ENCODE results near the gene FAM168B.
A peak's percentile ranks its signal among the peaks of the same experiment; 100 is the strongest.

The FAM168B gene

GRCh38 chr2:131027566-131028528 is 65.4 kb downstream of the FAM168B start:
- DNase-seq (ENCODE audit: low read depth) = no peak
- TF ChIP-seq, protein P1, sequence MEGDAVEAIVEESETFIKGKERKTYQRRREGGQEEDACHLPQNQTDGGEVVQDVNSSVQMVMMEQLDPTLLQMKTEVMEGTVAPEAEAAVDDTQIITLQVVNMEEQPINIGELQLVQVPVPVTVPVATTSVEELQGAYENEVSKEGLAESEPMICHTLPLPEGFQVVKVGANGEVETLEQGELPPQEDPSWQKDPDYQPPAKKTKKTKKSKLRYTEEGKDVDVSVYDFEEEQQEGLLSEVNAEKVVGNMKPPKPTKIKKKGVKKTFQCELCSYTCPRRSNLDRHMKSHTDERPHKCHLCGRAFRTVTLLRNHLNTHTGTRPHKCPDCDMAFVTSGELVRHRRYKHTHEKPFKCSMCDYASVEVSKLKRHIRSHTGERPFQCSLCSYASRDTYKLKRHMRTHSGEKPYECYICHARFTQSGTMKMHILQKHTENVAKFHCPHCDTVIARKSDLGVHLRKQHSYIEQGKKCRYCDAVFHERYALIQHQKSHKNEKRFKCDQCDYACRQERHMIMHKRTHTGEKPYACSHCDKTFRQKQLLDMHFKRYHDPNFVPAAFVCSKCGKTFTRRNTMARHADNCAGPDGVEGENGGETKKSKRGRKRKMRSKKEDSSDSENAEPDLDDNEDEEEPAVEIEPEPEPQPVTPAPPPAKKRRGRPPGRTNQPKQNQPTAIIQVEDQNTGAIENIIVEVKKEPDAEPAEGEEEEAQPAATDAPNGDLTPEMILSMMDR (IDR thresholded peaks at IDR 0.05; ENCODE audit: control insufficient read depth, extremely low read depth, insufficient read depth) = no peak
- H3K4me3 ChIP-seq (ENCODE audit: low read depth, low read length) = no peak overlapping the region

GRCh38 chr2:131026919-131027318 is 66.3 kb downstream of the FAM168B start:
- TF ChIP-seq, protein P1 (IDR thresholded peaks at IDR 0.05; ENCODE audit: control insufficient read depth, extremely low read depth, insufficient read depth) = no peak
- no peak for DNase-seq (ENCODE audit: low read depth)
- no peak overlapping the region for H3K4me3 ChIP-seq (ENCODE audit: low read depth, low read length)

GRCh38 chr2:131023758-131024157 is 69.5 kb downstream of the FAM168B start:
- no peak for DNase-seq (ENCODE audit: low read depth)
- no peak overlapping the region for H3K4me3 ChIP-seq (ENCODE audit: low read depth, low read length)

DNA sequence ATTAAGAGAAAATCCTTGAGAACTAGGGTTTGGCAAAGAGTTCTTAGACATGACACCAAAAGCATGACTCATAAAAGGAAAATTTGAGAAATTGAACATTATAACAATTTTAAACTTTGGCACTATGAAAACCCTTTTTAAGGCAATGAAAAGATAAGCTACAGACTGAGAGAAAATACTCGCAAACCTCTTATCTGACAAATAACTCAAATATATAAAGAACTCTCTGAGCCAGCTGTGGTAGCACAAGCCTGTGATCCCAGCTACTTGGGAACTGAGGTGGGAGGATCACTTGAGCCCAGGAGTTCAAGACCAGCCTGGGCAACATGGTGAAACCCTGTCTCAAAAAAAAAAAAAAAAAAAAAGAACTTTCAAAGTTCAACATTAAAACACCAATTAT is 70.5 kb downstream of the FAM168B start:
- no peak for DNase-seq (ENCODE audit: low read depth)
- TF ChIP-seq, protein P1 (IDR thresholded peaks at IDR 0.05; ENCODE audit: control insufficient read depth, extremely low read depth, insufficient read depth) = no peak
- H3K4me3 ChIP-seq (ENCODE audit: low read depth, low read length) = no peak overlapping the region

More at GRCh38 chr2:131023758-131024157, 69.5 kb downstream of the FAM168B start:
- TF ChIP-seq, protein P1 (IDR thresholded peaks at IDR 0.05; ENCODE audit: control insufficient read depth, extremely low read depth, insufficient read depth) = no peak

- peak; percentile 7 for DNase-seq (ENCODE audit: low read depth)
- TF ChIP-seq, protein P1 (IDR thresholded peaks at IDR 0.05; ENCODE audit: control insufficient read depth, extremely low read depth, insufficient read depth) = no peak
- no peak overlapping the region for H3K4me3 ChIP-seq (ENCODE audit: low read depth, low read length)
These were observed 76.2 kb downstream of the FAM168B start for GRCh38 chr2:131016826-131017741.

DNA sequence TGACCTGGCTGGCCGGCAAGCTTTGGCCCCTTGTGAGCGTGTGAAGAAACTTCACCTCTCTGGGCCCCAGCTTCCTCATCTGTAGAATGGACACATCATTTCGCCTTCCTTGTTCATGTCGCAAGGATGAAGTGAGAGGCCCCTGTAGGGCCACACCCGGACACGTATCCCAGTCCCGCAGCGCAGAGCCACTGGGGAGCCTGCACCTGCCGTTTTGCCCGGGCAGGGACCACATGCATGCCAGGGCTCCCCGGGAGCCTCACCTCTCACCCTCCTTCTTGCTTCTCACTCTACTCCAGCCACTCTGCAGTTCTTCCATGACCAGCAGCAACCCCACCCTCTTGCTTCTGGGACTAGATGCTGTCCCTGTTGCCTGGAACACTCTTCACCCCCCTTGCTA is 77.5 kb downstream of the FAM168B start:
- DNase-seq (ENCODE audit: low read depth) = no peak
- H3K4me3 ChIP-seq (ENCODE audit: low read depth, low read length) = no peak overlapping the region
- TF ChIP-seq, protein P1 (IDR thresholded peaks at IDR 0.05; ENCODE audit: control insufficient read depth, extremely low read depth, insufficient read depth) = no peak

Measured in LNCaP clone FGC (cell line).